ENCODE measurements around the gene KIF2B.

Gene KIF2B

GRCh38 chr17:53822764-53823163 is at the start of gene KIF2B:
Gene KIF2B, plus strand, starts transcription at chr17:53822927. Its CDS starts 107 bp downstream, at chr17:53823034.
- H3K27ac ChIP-seq: no peak within 1 kb of the TSS
- no peaks in the 10 kb centered on the region for H3K36me3 ChIP-seq (replicated peaks)
- in situ Hi-C loops (cut with HindIII; ENCODE audit: low pct_ligation_motif_present, low sequenced_read_pairs): no loop called here
- TF ChIP-seq CTCF (IDR thresholded peaks at IDR 0.05; ENCODE audit: low read depth, low read length, missing control alignments): no peak
- H3K27me3 ChIP-seq (replicated peaks): no peaks in the 10 kb centered on the region
- no peak within 1 kb of the TSS for H3K4me3 ChIP-seq (ENCODE audit: low read depth, low read length)
- DNase-seq: no peak

- in situ Hi-C loops (cut with HindIII; ENCODE audit: low pct_ligation_motif_present, low sequenced_read_pairs): no loop called here
- TF ChIP-seq CTCF (IDR thresholded peaks at IDR 0.05; ENCODE audit: low read depth, low read length, missing control alignments): no peak
- no peaks in the 10 kb centered on the region for H3K27me3 ChIP-seq (replicated peaks)
These were observed 42.4 kb upstream of the KIF2B start for GRCh38 chr17:53780320-53780719.

GRCh38 chr17:53791551-53791950 is 31.2 kb upstream of the KIF2B start:
- no peak for TF ChIP-seq CTCF (IDR thresholded peaks at IDR 0.05; ENCODE audit: low read depth, low read length, missing control alignments)
- Histone ChIP-seq H3K27ac (no peak overlapping the region), H3K4me3 (ENCODE audit: low read depth, low read length) (no peak overlapping the region), H3K27me3 (replicated peaks) (no peaks in the 10 kb centered on the region), H3K36me3 (replicated peaks) (no peaks in the 10 kb centered on the region)
- DNase-seq: no peak
- in situ Hi-C loops (cut with HindIII; ENCODE audit: low pct_ligation_motif_present, low sequenced_read_pairs): no loop called here

More at GRCh38 chr17:53780320-53780719, 42.4 kb upstream of the KIF2B start:
- Histone ChIP-seq H3K27ac (no peak overlapping the region), H3K4me3 (ENCODE audit: low read depth, low read length) (no peak overlapping the region), H3K36me3 (replicated peaks) (no peaks in the 10 kb centered on the region)
- no peak for DNase-seq

GRCh38 chr17:53792451-53792850 is 30.3 kb upstream of the KIF2B start:
- Histone ChIP-seq H3K27me3 (replicated peaks) (no peaks in the 10 kb centered on the region), H3K27ac (no peak overlapping the region), H3K4me3 (ENCODE audit: low read depth, low read length) (no peak overlapping the region), H3K36me3 (replicated peaks) (no peaks in the 10 kb centered on the region)
- in situ Hi-C loops (cut with HindIII; ENCODE audit: low pct_ligation_motif_present, low sequenced_read_pairs): no loop called here
- DNase-seq: no peak
- TF ChIP-seq CTCF (IDR thresholded peaks at IDR 0.05; ENCODE audit: low read depth, low read length, missing control alignments): no peak

GRCh38 chr17:53792997-53793396 is 29.7 kb upstream of the KIF2B start:
- Histone ChIP-seq H3K36me3 (replicated peaks) (no peaks in the 10 kb centered on the region), H3K4me3 (ENCODE audit: low read depth, low read length) (no peak overlapping the region), H3K27me3 (replicated peaks) (no peaks in the 10 kb centered on the region), H3K27ac (no peak overlapping the region)
- in situ Hi-C loops (cut with HindIII; ENCODE audit: low pct_ligation_motif_present, low sequenced_read_pairs): no loop called here
- DNase-seq: no peak
- no peak for TF ChIP-seq CTCF (IDR thresholded peaks at IDR 0.05; ENCODE audit: low read depth, low read length, missing control alignments)

GRCh38 chr17:53794875-53795274 is 27.9 kb upstream of the KIF2B start:
- in situ Hi-C loops (cut with HindIII; ENCODE audit: low pct_ligation_motif_present, low sequenced_read_pairs): no loop called here
- Histone ChIP-seq H3K27ac (no peak overlapping the region), H3K36me3 (replicated peaks) (no peaks in the 10 kb centered on the region), H3K27me3 (replicated peaks) (no peaks in the 10 kb centered on the region), H3K4me3 (ENCODE audit: low read depth, low read length) (no peak overlapping the region)
- DNase-seq: no peak
- no peak for TF ChIP-seq CTCF (IDR thresholded peaks at IDR 0.05; ENCODE audit: low read depth, low read length, missing control alignments)

All from brain microvascular endothelial cell (primary cell).